Endodermal cell (in vitro differentiated cells): ENCODE data around the gene FHDC1. TPM values are rescaled to one million over a fixed set of nuclear protein-coding genes. Genes with fewer than 3 reads are reported as not detected.

Experiments used
- DNase-seq: peaks from one replicate; pipeline ENCODE4 v3.0.0-alpha.2; 2017
- H3K27ac ChIP-seq: 2 replicates; pipeline ENCODE4 v1.5.1; 2013; ENCODE audit warnings: mild to moderate bottlenecking, low read depth, low read length, moderate library complexity
- H3K27me3 ChIP-seq: 2 replicates; pipeline ENCODE4 v1.6.1; 2013; ENCODE audit warnings: mild to moderate bottlenecking, low read length, moderate library complexity; ENCODE audit not compliant: insufficient read depth, control insufficient read depth, poor library complexity, severe bottlenecking
- H3K36me3 ChIP-seq: 2 replicates; pipeline ENCODE4 v1.7.0; 2013; ENCODE audit warnings: mild to moderate bottlenecking, low read length, moderate library complexity; ENCODE audit not compliant: control insufficient read depth, insufficient read depth
- H3K4me1 ChIP-seq: one replicate; pipeline ENCODE4 v1.7.0; 2013; ENCODE audit warnings: low read length; ENCODE audit not compliant: control insufficient read depth, insufficient read depth
- H3K4me3 ChIP-seq: 2 replicates; pipeline ENCODE4 v1.5.1; 2013; ENCODE audit warnings: mild to moderate bottlenecking, low read length, moderate library complexity
- H3K9ac ChIP-seq: 2 replicates; pipeline ENCODE4 v1.6.1; 2013; ENCODE audit warnings: mild to moderate bottlenecking, low read length, moderate library complexity; ENCODE audit not compliant: poor library complexity, severe bottlenecking; ENCODE audit errors: extremely low read depth
- H3K9me3 ChIP-seq: 2 replicates; pipeline ENCODE4 v1.6.1; 2013; ENCODE audit warnings: mild to moderate bottlenecking, low read length, moderate library complexity; ENCODE audit not compliant: control insufficient read depth
- H3K27ac Mint-ChIP-seq: 2 replicates; pipeline ENCODE4 v1.8.0; 2020; ENCODE audit warnings: mixed read lengths
- H3K27me3 Mint-ChIP-seq: 2 replicates; pipeline ENCODE4 v1.8.0; 2021; ENCODE audit warnings: mild to moderate bottlenecking, mixed read lengths; ENCODE audit not compliant: insufficient read depth
- H3K36me3 Mint-ChIP-seq: 2 replicates; pipeline ENCODE4 v1.8.0; 2020; ENCODE audit warnings: low read depth, mixed read lengths
- H3K4me1 Mint-ChIP-seq: 2 replicates; pipeline ENCODE4 v1.8.0; 2020; ENCODE audit warnings: mixed read lengths
- H3K4me3 Mint-ChIP-seq: 2 replicates; pipeline ENCODE4 v1.8.0; 2020; ENCODE audit warnings: mild to moderate bottlenecking, moderate library complexity, mixed read lengths
- H3K9me3 Mint-ChIP-seq: 2 replicates; pipeline ENCODE4 v1.8.0; 2020; ENCODE audit warnings: mild to moderate bottlenecking, mixed read lengths
- CTCF ChIP-seq: fragments of 200-600 bp; sonication (generic); conservative IDR thresholded peaks from 2 replicates; pipeline ENCODE4 v1.5.0; 2021; ENCODE audit warnings: antibody characterized with exemption, mild to moderate bottlenecking
- WGBS, 2 experiments: methylation state at CpG; one replicate each; pipeline versions ENCODE4 v1.1.5 to v1.1.7; 2013; ENCODE audit warnings: missing lambda C conversion rate in 2 of 2, mixed read lengths in 1 of 2; ENCODE audit not compliant: insufficient coverage in 1 of 2, insufficient read length in 1 of 2; 5-methylcytosine and 5-hydroxymethylcytosine counted together
- total RNA-seq, 2 donors: library from RNA; stranded (reverse); fragmentation: NEBNext Ultra II Directional in 1 of 2; extraction: Animal tissue kit (Norgen Biotek cat#: 25700) in 1 of 2; gene quantifications; 2 replicates in 1 of 2; 3 replicates in 1 of 2; pipeline ENCODE4 v1.2.1, GENCODE V29; 2021

Gene FHDC1
- total RNA-seq, 2 donors from 2014 or later: 2.5 to 7.9 TPM

DNA sequence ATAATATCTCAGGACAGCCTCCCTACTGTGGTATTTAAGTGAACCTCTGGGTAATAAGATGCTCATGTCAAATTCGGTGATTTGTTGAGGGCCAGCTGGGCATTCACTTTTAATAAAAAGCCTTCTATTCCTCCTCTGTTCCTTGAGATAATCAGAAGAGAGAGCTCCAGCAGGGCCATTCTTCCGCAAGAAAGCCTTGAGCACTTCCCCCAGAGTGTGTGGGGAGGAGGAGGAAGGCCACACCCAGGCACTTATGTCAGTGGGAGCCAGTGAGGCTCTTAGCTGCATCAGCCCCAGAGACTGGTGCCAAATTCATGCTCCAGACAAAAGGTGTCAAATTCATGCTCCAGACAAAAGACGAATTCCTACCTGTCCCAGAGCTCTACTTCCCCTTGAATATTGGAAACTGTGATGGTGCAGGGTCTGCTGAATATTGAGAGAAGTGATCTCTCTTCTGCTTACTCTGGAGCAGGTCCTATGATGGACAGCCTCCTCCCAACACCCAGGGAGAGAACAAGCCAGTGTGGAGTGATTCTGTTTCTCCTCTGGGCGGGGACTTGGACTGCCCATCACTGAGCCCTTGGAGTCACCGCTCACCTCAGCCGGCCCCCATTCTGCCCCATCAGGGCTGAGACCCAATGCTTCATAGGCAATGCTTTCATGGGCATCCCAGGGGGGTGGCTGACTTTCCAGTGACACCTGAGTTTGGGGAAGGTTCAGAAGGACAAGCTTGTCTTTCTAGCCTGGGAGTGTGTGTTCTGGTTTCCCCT, 68.1 kb downstream of the FHDC1 start:
- H3K27ac Mint-ChIP-seq: no peak overlapping the region
- TF ChIP-seq CTCF: no peak
- Histone ChIP-seq H3K4me1 (peaks cover 6% of the 10 kb centered on the region), H3K4me3 (no peak overlapping the region), H3K27me3 (no peaks in the 10 kb centered on the region), H3K27ac (no peak overlapping the region), H3K9ac (no peak overlapping the region), H3K9me3 (no peaks in the 10 kb centered on the region), H3K36me3 (no peaks in the 10 kb centered on the region)
- WGBS, 2 experiments: 75 to 86% methylated on average over 3 to 6 of the region's 6 CpGs
- no peaks in the 10 kb centered on the region for H3K36me3 Mint-ChIP-seq
- H3K27me3 Mint-ChIP-seq: peaks cover 5% of the 10 kb centered on the region
- H3K4me1 Mint-ChIP-seq: peaks cover 27% of the 10 kb centered on the region
- DNase-seq: no peak
- no peak overlapping the region for H3K4me3 Mint-ChIP-seq
- H3K9me3 Mint-ChIP-seq: no peaks in the 10 kb centered on the region

GRCh38 chr4:153005899-153006381, 69.8 kb downstream of the FHDC1 start:
- DNase-seq: no peak
- Histone ChIP-seq H3K4me3 (no peak overlapping the region), H3K9ac (no peak overlapping the region), H3K27me3 (no peaks in the 10 kb centered on the region), H3K9me3 (no peaks in the 10 kb centered on the region), H3K36me3 (no peaks in the 10 kb centered on the region), H3K4me1 (peaks cover 6% of the 10 kb centered on the region), H3K27ac (no peak overlapping the region)
- no peaks in the 10 kb centered on the region for H3K36me3 Mint-ChIP-seq
- no peak for TF ChIP-seq CTCF
- peaks cover 3% of the 10 kb centered on the region for H3K9me3 Mint-ChIP-seq
- no peak overlapping the region for H3K4me3 Mint-ChIP-seq
- H3K27me3 Mint-ChIP-seq: peaks cover 5% of the 10 kb centered on the region
- H3K27ac Mint-ChIP-seq: no peak overlapping the region
- WGBS, 2 experiments: 70% methylated on average over 2 to 7 of the region's 8 CpGs
- peaks cover 24% of the 10 kb centered on the region for H3K4me1 Mint-ChIP-seq

DNA sequence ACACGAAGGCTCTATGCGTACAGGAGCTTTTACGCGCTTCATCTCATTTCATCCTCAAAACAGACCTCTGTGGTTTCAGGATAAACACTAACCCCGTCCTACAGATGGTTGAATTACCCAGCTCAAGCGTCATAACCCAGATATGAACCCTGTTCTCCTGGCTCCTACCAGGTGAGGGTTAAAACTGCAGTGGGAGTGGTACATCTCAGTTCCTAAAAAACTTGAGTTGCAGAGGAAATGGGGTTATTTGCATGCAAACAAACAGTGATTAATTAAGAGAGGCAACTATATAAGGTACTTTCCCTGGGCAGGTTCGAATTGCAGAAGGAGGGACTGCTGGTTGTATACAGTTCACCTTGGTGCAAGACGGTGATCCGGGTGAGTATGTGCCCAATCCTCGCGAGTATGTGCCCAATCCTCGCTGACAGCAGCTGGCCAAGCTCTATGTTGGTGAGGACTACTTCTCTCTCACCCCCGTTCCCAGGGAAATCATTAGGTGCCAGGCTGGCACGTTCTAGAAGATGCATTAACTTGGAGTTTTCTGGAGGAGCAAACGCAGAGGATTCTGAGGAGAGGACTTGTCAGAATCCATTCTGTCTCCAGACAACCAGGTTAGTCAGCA, 72.6 kb downstream of the FHDC1 start:
- H3K4me3 Mint-ChIP-seq: no peak overlapping the region
- H3K36me3 ChIP-seq: no peaks in the 10 kb centered on the region
- no peaks in the 10 kb centered on the region for H3K27me3 Mint-ChIP-seq
- no peak overlapping the region for H3K27ac ChIP-seq
- no peaks in the 10 kb centered on the region for H3K9me3 ChIP-seq
- TF ChIP-seq CTCF: no peak
- H3K36me3 Mint-ChIP-seq: no peaks in the 10 kb centered on the region
- no peaks in the 10 kb centered on the region for H3K27me3 ChIP-seq
- peaks cover 3% of the 10 kb centered on the region for H3K9me3 Mint-ChIP-seq
- H3K4me1 Mint-ChIP-seq: peaks cover 18% of the 10 kb centered on the region
- H3K4me3 ChIP-seq: no peak overlapping the region
- 91% methylated on average over 10 to 15 of the region's 15 CpGs for WGBS, 2 experiments
- H3K27ac Mint-ChIP-seq: no peak overlapping the region
- no peak for DNase-seq
- peaks cover 6% of the 10 kb centered on the region for H3K4me1 ChIP-seq
- H3K9ac ChIP-seq: no peak overlapping the region
